Measurements from ENCODE around the gene NOC2L.
"Not testable (repeated sequence)": the region's sequence is repeated elsewhere in the genome, so short reads cannot be mapped to it uniquely, and the experiment has no call there.

Gene NOC2L

GRCh38 chr1:993379-993995, 34.4 kb upstream of the NOC2L start:
- DNase-seq = no peak

- DNase-seq = no peak
Measured at GRCh38 chr1:992362-992761, 33.3 kb upstream of the NOC2L start.

GRCh38 chr1:991895-992294, 32.8 kb upstream of the NOC2L start:
- DNase-seq = no peak

- not testable (repeated sequence) for DNase-seq
Measured at GRCh38 chr1:991275-991674, 32.2 kb upstream of the NOC2L start.

GRCh38 chr1:988061-988460, 29.0 kb upstream of the NOC2L start:
- DNase-seq = not testable (repeated sequence)

- DNase-seq = no peak
Measured at GRCh38 chr1:985126-985525, 26.1 kb upstream of the NOC2L start.

GRCh38 chr1:984476-984814, 25.4 kb upstream of the NOC2L start:
- no peak for DNase-seq

- peak in 5 of 6 experiments; percentile 28 to 69 (median 42) for DNase-seq
Measured at GRCh38 chr1:983798-984475, 24.9 kb upstream of the NOC2L start.

- DNase-seq = no peak
Measured at GRCh38 chr1:982765-983436, 23.8 kb upstream of the NOC2L start.

GRCh38 chr1:981955-982558, 23.0 kb upstream of the NOC2L start, which contains the start of gene PERM1:
Gene PERM1 (minus strand): TSS chr1:982093. CDS start chr1:981029, 1,064 bp downstream.
- DNase-seq = no peak

GRCh38 chr1:981491-981954, 22.5 kb upstream of the NOC2L start:
- DNase-seq = no peak

GRCh38 chr1:980602-981395, 21.7 kb upstream of the NOC2L start:
- DNase-seq = no peak

- DNase-seq = no peak
Measured at GRCh38 chr1:980137-980571, 21.1 kb upstream of the NOC2L start.

GRCh38 chr1:979744-980072, 20.7 kb upstream of the NOC2L start:
- no peak for DNase-seq

GRCh38 chr1:978835-979743, 20.0 kb upstream of the NOC2L start:
- no peak for DNase-seq

- no peak for DNase-seq
Measured at GRCh38 chr1:978069-978834, 19.2 kb upstream of the NOC2L start.

GRCh38 chr1:976791-977190, 17.7 kb upstream of the NOC2L start:
- not testable (repeated sequence) for DNase-seq

- DNase-seq = peak in 5 of 6 experiments; percentile 23 to 63 (median 39)
Measured at GRCh38 chr1:975896-976683, 17.0 kb upstream of the NOC2L start.

GRCh38 chr1:975365-975764, 16.3 kb upstream of the NOC2L start:
- DNase-seq = no peak

GRCh38 chr1:974687-975328, 15.8 kb upstream of the NOC2L start:
- no peak for DNase-seq

Data from stimulated activated naive CD4-positive, alpha-beta T cell (primary cell).